Fibroblast of lung (primary cell): ENCODE results near the gene TSHZ3. TPM values are rescaled to one million over a fixed set of nuclear protein-coding genes. Genes with fewer than 3 reads are reported as not detected.

Experiments used
- DNase-seq, 2 donors: peaks; one replicate each; pipeline versions ENCODE4 v3.0.0 to v3.0.0-alpha.2; 2010; ENCODE audit warnings: low read depth in 2 of 2
- H2AFZ ChIP-seq: 2 replicates; pipeline ENCODE4 v1.5.1; 2012; ENCODE audit warnings: low read length, control low read depth, inconsistent platforms
- H3K27ac ChIP-seq: 2 replicates; pipeline ENCODE4 v1.5.1; 2011; ENCODE audit warnings: low read length, control low read depth; ENCODE audit not compliant: insufficient read depth
- H3K27me3 ChIP-seq: 2 replicates; pipeline ENCODE4 v1.5.1; 2011; ENCODE audit warnings: mild to moderate bottlenecking, low read length; ENCODE audit not compliant: control insufficient read depth, insufficient read depth
- H3K36me3 ChIP-seq: 2 replicates; pipeline ENCODE4 v1.5.1; 2011; ENCODE audit warnings: low read length; ENCODE audit not compliant: control insufficient read depth, insufficient read depth
- H3K4me1 ChIP-seq: 2 replicates; pipeline ENCODE4 v1.5.1; 2011; ENCODE audit warnings: low read length; ENCODE audit not compliant: control insufficient read depth, insufficient read depth; ENCODE audit errors: extremely low read depth
- H3K4me2 ChIP-seq: 2 replicates; pipeline ENCODE4 v1.5.1; 2011; ENCODE audit warnings: low read length, control low read depth; ENCODE audit not compliant: insufficient read depth; ENCODE audit errors: extremely low read depth
- H3K4me3 ChIP-seq, 4 experiments: fragments of 200-600 bp in 1 of 4; sonication (generic) in 1 of 4; replicated peaks in 1 of 4; 2 replicates each; pipeline ENCODE4 v1.5.1; 2011 to 2016; ENCODE audit warnings: low read length in 4 of 4, low read depth in 3 of 4, mild to moderate bottlenecking in 3 of 4, control low read depth in 2 of 4, inconsistent platforms in 1 of 4, mixed read lengths in 1 of 4; ENCODE audit not compliant: insufficient read depth in 1 of 4; ENCODE audit errors: control extremely low read depth in 1 of 4
- H3K79me2 ChIP-seq: 2 replicates; pipeline ENCODE4 v1.5.1; 2012; ENCODE audit warnings: mild to moderate bottlenecking, low read length, inconsistent platforms; ENCODE audit not compliant: control insufficient read depth, insufficient read depth
- H3K9ac ChIP-seq: 2 replicates; pipeline ENCODE4 v1.5.1; 2011; ENCODE audit warnings: mild to moderate bottlenecking, low read length, control low read depth; ENCODE audit not compliant: insufficient read depth
- H3K9me3 ChIP-seq: 2 replicates; pipeline ENCODE4 v1.5.1; 2012; ENCODE audit warnings: low read depth, low read length; ENCODE audit not compliant: control insufficient read depth, insufficient read depth
- H4K20me1 ChIP-seq: 2 replicates; pipeline ENCODE4 v1.5.1; 2011; ENCODE audit warnings: low read length; ENCODE audit not compliant: control insufficient read depth, insufficient read depth; ENCODE audit errors: extremely low read depth
- CTCF ChIP-seq, 2 donors: IDR thresholded peaks in 1 of 2; conservative IDR thresholded peaks in 1 of 2; 1 replicate in 1 of 2; 2 replicates in 1 of 2; pipeline ENCODE4 v1.5.1; 2011 to 2012; ENCODE audit warnings: low read length in 2 of 2, control low read depth in 1 of 2, inconsistent platforms in 1 of 2, low read depth in 1 of 2, mild to moderate bottlenecking in 1 of 2
- EZH2 ChIP-seq: IDR thresholded peaks from 2 replicates; pipeline ENCODE4 v1.5.1; 2012; ENCODE audit warnings: low read length, control low read depth, mild to moderate bottlenecking; ENCODE audit errors: missing control alignments
- polyA plus RNA-seq, 2 donors: library from polyadenylated mRNA; depleted of rRNA in 1 of 2; stranded (reverse) in 1 of 2; unstranded in 1 of 2; fragments of >200 nt; gene quantifications; 2 replicates each; pipeline ENCODE4 v1.2.1, GENCODE V29; 2011 to 2012; ENCODE audit warnings: missing spikeins in 1 of 2
- total RNA-seq: library from RNA; depleted of rRNA; stranded (reverse); fragments of >200 nt; gene quantifications from 2 replicates; pipeline ENCODE4 v1.2.1, GENCODE V29; 2014

Gene TSHZ3
- total and polyA plus RNA-seq, 2 donors (not counting 1 experiment from before 2014, with no cell fraction given), result 7.0 to 17.3 TPM

GRCh38 chr19:31262725-31263191 lies 86.5 kb downstream of the TSHZ3 start:
- H2AFZ ChIP-seq, result no peak overlapping the region
- H3K4me2 ChIP-seq, result no peak overlapping the region
- DNase-seq, result peak in 1 of 2 donors; percentile 40
- no peak overlapping the region for H3K9ac ChIP-seq
- H3K79me2 ChIP-seq, result no peaks in the 10 kb centered on the region
- H3K36me3 ChIP-seq, result no peaks in the 10 kb centered on the region
- no peaks in the 10 kb centered on the region for H4K20me1 ChIP-seq
- H3K4me3 ChIP-seq, result no peak overlapping the region
- H3K4me1 ChIP-seq, result peaks cover 3% of the 10 kb centered on the region
- H3K27me3 ChIP-seq, result no peaks in the 10 kb centered on the region
- no peak overlapping the region for H3K27ac ChIP-seq
- TF ChIP-seq CTCF (conservative IDR thresholded peaks at IDR 0.05 in 1 of 2, IDR thresholded peaks at IDR 0.05 in 1 of 2; ENCODE audit: low read depth in 1 of 2, low read length in 2 of 2) (no peak), EZH2 (no peak)
- H3K9me3 ChIP-seq, result no peaks in the 10 kb centered on the region

- Histone ChIP-seq H3K36me3 (no peaks in the 10 kb centered on the region), H4K20me1 (no peaks in the 10 kb centered on the region), H3K27ac (no peak overlapping the region), H3K4me2 (peak overlapping the region; percentile 48), H3K9ac (no peak overlapping the region), H3K79me2 (no peaks in the 10 kb centered on the region), H2AFZ (no peak overlapping the region), H3K9me3 (no peaks in the 10 kb centered on the region), H3K4me1 (peaks cover 3% of the 10 kb centered on the region), H3K27me3 (no peaks in the 10 kb centered on the region), H3K4me3 (peak overlapping the region in 1 of 4 experiments; percentile 3)
- peak in 1 of 2 donors; percentile 91 for DNase-seq
- TF ChIP-seq EZH2 (no peak), CTCF (conservative IDR thresholded peaks at IDR 0.05 in 1 of 2, IDR thresholded peaks at IDR 0.05 in 1 of 2; ENCODE audit: low read depth in 1 of 2, low read length in 2 of 2) (no peak)
These were observed 87.5 kb downstream of the TSHZ3 start for GRCh38 chr19:31261603-31262212.

- H3K4me2 ChIP-seq, result peak overlapping the region; percentile 29
- no peak for DNase-seq
- H3K36me3 ChIP-seq, result no peaks in the 10 kb centered on the region
- no peaks in the 10 kb centered on the region for H3K27me3 ChIP-seq
- H3K79me2 ChIP-seq, result no peaks in the 10 kb centered on the region
- H4K20me1 ChIP-seq, result no peaks in the 10 kb centered on the region
- H3K9ac ChIP-seq, result no peak overlapping the region
- peaks cover 3% of the 10 kb centered on the region for H3K4me1 ChIP-seq
- H2AFZ ChIP-seq, result no peak overlapping the region
- H3K9me3 ChIP-seq, result no peaks in the 10 kb centered on the region
- H3K4me3 ChIP-seq, result peak overlapping the region in 1 of 4 experiments; percentile 3
- H3K27ac ChIP-seq, result no peak overlapping the region
- TF ChIP-seq EZH2, result no peak
- TF ChIP-seq CTCF (conservative IDR thresholded peaks at IDR 0.05 in 1 of 2, IDR thresholded peaks at IDR 0.05 in 1 of 2; ENCODE audit: low read depth in 1 of 2, low read length in 2 of 2), result no peak
These were observed 88.1 kb downstream of the TSHZ3 start for GRCh38 chr19:31261019-31261602.
